Measurements from ENCODE around the gene HRC.
"Not testable (repeated sequence)": the region's sequence is repeated elsewhere in the genome, so short reads cannot be mapped to it uniquely, and the experiment has no call there.

HRC gene

GRCh38 chr19:49160450-49161189, 5.4 kb upstream of the HRC start:
- DNase-seq, result no peak

- peak; percentile 75 to 79 for DNase-seq
These were observed 2.4 kb upstream of the HRC start, which contains the start of gene TRPM4 for GRCh38 chr19:49157445-49158224. TRPM4 (plus strand) TSS chr19:49157792; CDS start chr19:49157867, 75 bp downstream.

- no peak for DNase-seq
These were observed 687 bp upstream of the HRC start for GRCh38 chr19:49155820-49156346.

- DNase-seq, result no peak
These were observed 917 bp downstream of the HRC start for GRCh38 chr19:49154279-49154678.

GRCh38 chr19:49153167-49153809, 1.9 kb downstream of the HRC start:
- no peak for DNase-seq

GRCh38 chr19:49152119-49152550, 3.1 kb downstream of the HRC start:
- no peak for DNase-seq

GRCh38 chr19:49151267-49152118, 3.7 kb downstream of the HRC start:
- DNase-seq, result peak; percentile 60 to 67

- DNase-seq, result no peak
These were observed 4.3 kb downstream of the HRC start for GRCh38 chr19:49150944-49151243.

GRCh38 chr19:49150106-49150943, 4.9 kb downstream of the HRC start:
- DNase-seq, result peak; percentile 62 to 63

- DNase-seq, result peak in 1 of 2 experiments; percentile 40
These were observed 5.5 kb downstream of the HRC start for GRCh38 chr19:49149652-49150105.

- peak; percentile 90 to 94 for DNase-seq
These were observed 6.2 kb downstream of the HRC start for GRCh38 chr19:49148784-49149651.

GRCh38 chr19:49148044-49148682, 7.0 kb downstream of the HRC start:
- no peak for DNase-seq

- DNase-seq, result not testable (repeated sequence)
These were observed 8.8 kb downstream of the HRC start for GRCh38 chr19:49146408-49146770.

GRCh38 chr19:49145573-49146407, 9.4 kb downstream of the HRC start:
- peak; percentile 92 to 95 for DNase-seq

- DNase-seq, result peak; percentile 83 to 87
These were observed 12.3 kb downstream of the HRC start for GRCh38 chr19:49142866-49143335.

GRCh38 chr19:49141352-49141751, 13.8 kb downstream of the HRC start:
- DNase-seq, result no peak

GRCh38 chr19:49140951-49141350, 14.2 kb downstream of the HRC start:
- DNase-seq, result no peak

- DNase-seq, result no peak
These were observed 18.4 kb downstream of the HRC start for GRCh38 chr19:49136771-49137171.

GRCh38 chr19:49135686-49136085, 19.5 kb downstream of the HRC start:
- DNase-seq, result no peak

All from activated T-cell treated with anti-CD3 and anti-CD28 coated beads, Interleukin-2, amount 50 U/mL, for 48 hours (primary cell).